ENCODE data around the gene PCNT. TPM values are rescaled to one million over a fixed set of nuclear protein-coding genes. Genes with fewer than 3 reads are reported as not detected.
"Not testable (repeated sequence)": the region's sequence is repeated elsewhere in the genome, so short reads cannot be mapped to it uniquely, and the experiment has no call there.

PCNT gene
- total RNA-seq, 1 donor from 2014 or later = 55.8 TPM

DNA sequence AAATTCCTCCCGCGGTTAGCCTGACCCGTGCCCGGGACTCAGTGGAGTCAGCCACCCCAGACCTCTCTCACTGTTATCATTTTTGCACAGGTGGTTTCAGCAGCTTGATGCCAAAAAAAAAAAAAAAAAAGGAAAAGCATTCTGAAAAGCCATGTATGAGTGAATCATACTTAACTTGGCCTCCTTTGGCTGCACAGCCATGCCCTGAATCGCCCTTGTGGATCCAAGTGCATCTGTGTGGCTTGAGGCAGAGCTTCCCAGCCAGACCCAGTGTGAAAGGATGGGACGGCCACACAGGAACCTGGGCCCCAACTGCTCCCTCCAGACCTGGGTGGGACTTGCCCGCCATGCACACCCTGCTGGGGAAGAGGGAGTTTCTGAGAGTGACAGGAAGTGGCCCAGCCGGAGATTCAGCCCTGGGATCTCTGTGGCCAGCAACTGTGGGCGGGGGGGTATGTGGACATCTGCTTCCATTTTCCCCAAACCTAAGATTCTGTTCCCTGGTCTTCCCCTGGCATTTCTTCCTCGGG is 29.2 kb upstream of the PCNT start:
- Mint-ChIP-seq H3K9me3 (no peaks in the 10 kb centered on the region), H3K36me3 (ENCODE audit: low read depth) (peaks cover 41% of the 10 kb centered on the region), H3K4me1 (ENCODE audit: low read depth) (peaks cover 11% of the 10 kb centered on the region), H3K27me3 (ENCODE audit: low read depth) (no peaks in the 10 kb centered on the region), H3K4me3 (ENCODE audit: low read depth) (no peak overlapping the region), H3K27ac (no peak overlapping the region)
- DNase-seq (ENCODE audit: low spot score) = no peak
- intact Hi-C loops (cut with micrococcal nuclease) = no loop called here

DNA sequence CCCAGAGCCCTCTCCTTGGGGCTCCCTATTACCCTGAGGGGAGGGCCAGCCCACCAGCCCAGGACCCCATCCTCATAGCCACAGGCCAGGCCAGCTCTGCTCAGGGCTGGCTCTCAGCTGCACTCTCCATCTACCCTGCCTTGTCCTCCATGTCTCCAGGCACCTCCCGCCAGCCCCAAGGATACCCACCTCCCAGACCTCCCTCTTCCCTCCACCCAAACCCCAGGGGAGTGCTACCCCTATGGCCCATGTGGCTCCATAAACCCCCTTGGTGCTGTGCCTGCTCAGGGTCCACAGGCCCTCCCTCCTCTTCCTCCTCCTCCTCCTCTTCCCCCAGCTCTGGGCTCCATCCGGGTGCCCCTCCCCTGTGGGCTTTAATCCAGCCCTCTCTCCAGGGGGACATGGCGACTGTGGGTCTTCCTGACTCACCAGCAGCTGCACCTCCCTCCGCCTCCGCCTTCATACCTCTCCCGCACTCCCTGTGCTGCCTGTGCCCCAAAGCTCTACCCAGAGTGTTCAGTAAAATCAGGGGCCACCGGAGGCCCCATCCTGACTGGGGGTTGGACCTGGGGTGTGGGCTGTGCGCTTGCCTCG is 28.7 kb upstream of the PCNT start:
- no peaks in the 10 kb centered on the region for H3K9me3 Mint-ChIP-seq
- H3K27ac Mint-ChIP-seq = peak overlapping the region; percentile 52
- no peaks in the 10 kb centered on the region for H3K27me3 Mint-ChIP-seq (ENCODE audit: low read depth)
- no peak for DNase-seq (ENCODE audit: low spot score)
- H3K4me1 Mint-ChIP-seq (ENCODE audit: low read depth) = peaks cover 9% of the 10 kb centered on the region
- intact Hi-C loops (cut with micrococcal nuclease) = no loop called here
- peaks cover 43% of the 10 kb centered on the region for H3K36me3 Mint-ChIP-seq (ENCODE audit: low read depth)
- no peak overlapping the region for H3K4me3 Mint-ChIP-seq (ENCODE audit: low read depth)

GRCh38 chr21:46295996-46296752 is 27.8 kb upstream of the PCNT start:
- Mint-ChIP-seq H3K36me3 (ENCODE audit: low read depth) (peaks cover 48% of the 10 kb centered on the region), H3K27me3 (ENCODE audit: low read depth) (no peaks in the 10 kb centered on the region), H3K9me3 (no peaks in the 10 kb centered on the region), H3K4me3 (ENCODE audit: low read depth) (peak overlapping the region; percentile 37), H3K27ac (peak overlapping the region; percentile 76), H3K4me1 (ENCODE audit: low read depth) (peaks cover 8% of the 10 kb centered on the region)
- peak; percentile 64 for DNase-seq (ENCODE audit: low spot score)
- intact Hi-C loops (cut with micrococcal nuclease) = loop anchor here (1.0 kb wide), 1 partner anchor 10 kb away; the partner anchor contains the start of gene YBEY

DNA sequence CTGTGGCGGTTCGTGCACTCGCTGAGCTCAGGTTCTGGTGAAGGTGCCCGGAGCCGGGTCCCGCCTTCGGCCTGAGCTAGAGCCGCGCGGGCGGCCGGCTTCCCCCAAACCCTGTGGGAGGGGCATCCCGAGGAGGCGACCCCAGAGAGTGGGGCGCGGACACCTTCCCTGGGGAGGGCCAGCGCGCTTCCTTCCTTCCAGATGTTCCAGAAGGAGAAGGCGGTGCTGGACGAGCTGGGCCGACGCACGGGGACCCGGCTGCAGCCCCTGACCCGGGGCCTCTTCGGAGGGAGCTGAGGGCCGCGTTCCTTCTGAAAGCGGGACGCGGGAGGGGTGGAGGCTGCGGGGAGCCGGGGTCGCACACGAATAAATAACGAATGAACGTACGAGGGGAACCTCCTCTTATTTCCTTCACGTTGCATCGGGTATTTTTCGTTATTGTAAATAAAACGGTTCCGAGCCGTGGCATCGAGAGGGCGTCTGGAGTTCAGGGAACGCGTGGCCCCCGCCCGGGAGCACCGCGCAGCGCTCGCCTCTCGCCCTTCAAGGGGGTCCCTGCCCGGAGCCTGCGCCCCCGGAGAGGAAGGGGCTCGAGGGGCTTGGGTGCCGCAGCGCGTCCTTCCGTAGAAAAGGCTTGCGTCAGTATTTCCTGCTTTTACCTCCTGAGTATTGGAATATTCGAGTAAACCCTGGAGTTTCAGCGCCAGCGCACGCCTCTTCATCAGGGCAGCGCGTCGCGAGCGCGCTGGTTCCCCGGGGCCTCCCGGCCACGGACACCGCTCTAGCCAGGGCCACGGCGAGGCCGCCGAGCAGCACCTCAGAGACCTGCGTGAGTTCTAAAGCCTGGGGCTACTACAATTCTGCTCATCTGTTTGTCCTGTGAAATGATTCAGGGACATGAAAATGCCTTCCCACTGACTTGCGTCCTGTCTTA is 26.4 kb upstream of the PCNT start:
- peak overlapping the region; percentile 47 for H3K4me3 Mint-ChIP-seq (ENCODE audit: low read depth)
- H3K27me3 Mint-ChIP-seq (ENCODE audit: low read depth) = no peaks in the 10 kb centered on the region
- no peaks in the 10 kb centered on the region for H3K9me3 Mint-ChIP-seq

GRCh38 chr21:46299167-46299566 is 24.8 kb upstream of the PCNT start:
- DNase-seq (ENCODE audit: low spot score) = no peak
- Mint-ChIP-seq H3K27ac (no peak overlapping the region), H3K4me3 (ENCODE audit: low read depth) (no peak overlapping the region), H3K36me3 (ENCODE audit: low read depth) (peaks cover 44% of the 10 kb centered on the region), H3K9me3 (no peaks in the 10 kb centered on the region), H3K4me1 (ENCODE audit: low read depth) (peaks cover 5% of the 10 kb centered on the region), H3K27me3 (ENCODE audit: low read depth) (no peaks in the 10 kb centered on the region)
- intact Hi-C loops (cut with micrococcal nuclease) = no loop called here

More for the DNA sequence above, 26.4 kb upstream of the PCNT start:
- peaks cover 5% of the 10 kb centered on the region for H3K4me1 Mint-ChIP-seq (ENCODE audit: low read depth)
- no peak for DNase-seq (ENCODE audit: low spot score)
- peak overlapping the region; percentile 57 for H3K27ac Mint-ChIP-seq
- peaks cover 38% of the 10 kb centered on the region for H3K36me3 Mint-ChIP-seq (ENCODE audit: low read depth)
- intact Hi-C loops (cut with micrococcal nuclease) = no loop called here

GRCh38 chr21:46301759-46302158 is 22.2 kb upstream of the PCNT start:
- H3K4me3 Mint-ChIP-seq (ENCODE audit: low read depth) = no peak overlapping the region
- no peaks in the 10 kb centered on the region for H3K27me3 Mint-ChIP-seq (ENCODE audit: low read depth)
- H3K27ac Mint-ChIP-seq = no peak overlapping the region
- H3K36me3 Mint-ChIP-seq (ENCODE audit: low read depth) = peaks cover 50% of the 10 kb centered on the region
- no peak for DNase-seq (ENCODE audit: low spot score)
- intact Hi-C loops (cut with micrococcal nuclease) = no loop called here
- H3K9me3 Mint-ChIP-seq = no peaks in the 10 kb centered on the region
- H3K4me1 Mint-ChIP-seq (ENCODE audit: low read depth) = peaks cover 2% of the 10 kb centered on the region

DNA sequence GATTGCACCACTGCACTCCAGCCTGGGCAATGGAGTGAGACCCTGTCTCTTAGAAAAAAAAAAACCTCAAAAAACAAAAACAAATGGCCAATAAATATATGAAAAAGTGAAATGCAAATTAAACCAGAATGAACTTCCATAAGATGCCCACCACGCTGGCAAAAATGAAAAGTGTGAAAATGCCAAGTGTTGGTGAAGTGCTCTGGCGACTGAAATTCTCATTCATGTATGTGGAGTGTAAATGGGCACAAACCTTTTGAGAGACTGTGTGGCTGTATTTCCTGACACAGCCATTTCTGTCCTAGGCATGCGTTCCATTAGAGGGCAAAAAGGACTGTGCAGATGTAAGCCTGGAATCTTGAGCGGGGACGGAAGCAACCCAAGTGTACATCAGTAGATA is 19.5 kb upstream of the PCNT start:
- intact Hi-C loops (cut with micrococcal nuclease) = no loop called here
- H3K27ac Mint-ChIP-seq = no peak overlapping the region
- H3K27me3 Mint-ChIP-seq (ENCODE audit: low read depth) = no peaks in the 10 kb centered on the region
- no peaks in the 10 kb centered on the region for H3K4me1 Mint-ChIP-seq (ENCODE audit: low read depth)
- peaks cover 50% of the 10 kb centered on the region for H3K36me3 Mint-ChIP-seq (ENCODE audit: low read depth)
- no peak overlapping the region for H3K4me3 Mint-ChIP-seq (ENCODE audit: low read depth)
- DNase-seq (ENCODE audit: low spot score) = no peak
- no peaks in the 10 kb centered on the region for H3K9me3 Mint-ChIP-seq

- no peak for DNase-seq (ENCODE audit: low spot score)
- Mint-ChIP-seq H3K9me3 (no peaks in the 10 kb centered on the region), H3K27me3 (ENCODE audit: low read depth) (no peaks in the 10 kb centered on the region), H3K27ac (no peak overlapping the region), H3K4me3 (ENCODE audit: low read depth) (no peak overlapping the region), H3K36me3 (ENCODE audit: low read depth) (peaks cover 48% of the 10 kb centered on the region), H3K4me1 (ENCODE audit: low read depth) (no peaks in the 10 kb centered on the region)
- intact Hi-C loops (cut with micrococcal nuclease) = no loop called here
Measured at GRCh38 chr21:46304955-46305354, 19.0 kb upstream of the PCNT start.

GRCh38 chr21:46307625-46308024 is 16.3 kb upstream of the PCNT start:
- intact Hi-C loops (cut with micrococcal nuclease) = no loop called here

DNA sequence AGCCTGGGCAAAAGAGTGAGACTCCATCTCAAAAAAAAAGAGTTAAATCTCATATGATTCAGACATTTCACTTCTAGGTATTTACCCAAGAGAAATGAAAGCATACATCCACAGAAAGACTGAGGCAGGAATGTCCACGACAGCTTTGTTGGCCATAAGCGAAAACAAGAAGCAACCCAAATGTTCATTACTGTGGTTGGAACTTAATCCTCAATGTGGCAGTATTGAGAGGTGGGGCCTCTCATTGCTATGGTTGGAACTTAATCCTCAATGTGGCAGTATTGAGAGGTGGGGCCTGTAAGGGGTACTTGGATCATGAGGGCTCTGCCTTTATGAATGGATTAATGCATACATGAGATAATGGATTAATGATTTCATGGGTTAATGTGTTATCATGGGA is 15.5 kb upstream of the PCNT start:
- Mint-ChIP-seq H3K4me1 (ENCODE audit: low read depth) (no peaks in the 10 kb centered on the region), H3K4me3 (ENCODE audit: low read depth) (no peak overlapping the region), H3K27ac (no peak overlapping the region), H3K27me3 (ENCODE audit: low read depth) (no peaks in the 10 kb centered on the region), H3K9me3 (peaks cover 4% of the 10 kb centered on the region), H3K36me3 (ENCODE audit: low read depth) (peaks cover 50% of the 10 kb centered on the region)
- no peak for DNase-seq (ENCODE audit: low spot score)
- intact Hi-C loops (cut with micrococcal nuclease) = no loop called here

More at GRCh38 chr21:46307625-46308024, 16.3 kb upstream of the PCNT start:
- Mint-ChIP-seq H3K27ac (no peak overlapping the region), H3K9me3 (peaks cover 1% of the 10 kb centered on the region), H3K27me3 (ENCODE audit: low read depth) (no peaks in the 10 kb centered on the region), H3K36me3 (ENCODE audit: low read depth) (peaks cover 48% of the 10 kb centered on the region), H3K4me1 (ENCODE audit: low read depth) (no peaks in the 10 kb centered on the region), H3K4me3 (ENCODE audit: low read depth) (no peak overlapping the region)
- no peak for DNase-seq (ENCODE audit: low spot score)

- H3K4me1 Mint-ChIP-seq (ENCODE audit: low read depth); H3K27ac Mint-ChIP-seq; DNase-seq (ENCODE audit: low spot score); H3K4me3 Mint-ChIP-seq (ENCODE audit: low read depth); intact Hi-C loops (cut with micrococcal nuclease); H3K9me3 Mint-ChIP-seq; H3K27me3 Mint-ChIP-seq (ENCODE audit: low read depth): not testable (repeated sequence)
- H3K36me3 Mint-ChIP-seq (ENCODE audit: low read depth) = peaks cover 48% of the 10 kb centered on the region
Measured at GRCh38 chr21:46310260-46310659, 13.7 kb upstream of the PCNT start.

- Mint-ChIP-seq H3K27me3 (ENCODE audit: low read depth) (no peaks in the 10 kb centered on the region), H3K27ac (no peak overlapping the region), H3K4me1 (ENCODE audit: low read depth) (no peaks in the 10 kb centered on the region), H3K9me3 (peaks cover 4% of the 10 kb centered on the region), H3K36me3 (ENCODE audit: low read depth) (peaks cover 52% of the 10 kb centered on the region), H3K4me3 (ENCODE audit: low read depth) (no peak overlapping the region)
- no peak for DNase-seq (ENCODE audit: low spot score)
- intact Hi-C loops (cut with micrococcal nuclease) = no loop called here
Measured at GRCh38 chr21:46311568-46311967, 12.4 kb upstream of the PCNT start.
